Stimulated activated naive CD8-positive, alpha-beta T cell treated with anti-CD3 and anti-CD28 coated beads, Interleukin-15, Interleukin-2, amounts not matched to agents 100 ng/mL and 50 ng/mL, for 24 hours (primary cell): ENCODE results near the gene IL37.
A peak's percentile ranks its signal among the peaks of the same experiment; 100 is the strongest.

Experiments used
- H3K27ac Mint-ChIP-seq: one replicate; pipeline ENCODE4 v1.8.0; 2021; ENCODE audit warnings: mild to moderate bottlenecking, mixed read lengths
- H3K27me3 Mint-ChIP-seq: one replicate; pipeline ENCODE4 v1.8.0; 2021; ENCODE audit warnings: mixed read lengths
- H3K36me3 Mint-ChIP-seq: one replicate; pipeline ENCODE4 v1.8.0; 2021; ENCODE audit warnings: low read depth, mixed read lengths
- H3K4me1 Mint-ChIP-seq: one replicate; pipeline ENCODE4 v1.8.0; 2021; ENCODE audit warnings: low read depth, mixed read lengths
- H3K4me3 Mint-ChIP-seq: one replicate; pipeline ENCODE4 v1.8.0; 2021; ENCODE audit warnings: mild to moderate bottlenecking, mixed read lengths
- H3K9me3 Mint-ChIP-seq: one replicate; pipeline ENCODE4 v1.8.0; 2021; ENCODE audit warnings: mixed read lengths

The IL37 gene, protein sequence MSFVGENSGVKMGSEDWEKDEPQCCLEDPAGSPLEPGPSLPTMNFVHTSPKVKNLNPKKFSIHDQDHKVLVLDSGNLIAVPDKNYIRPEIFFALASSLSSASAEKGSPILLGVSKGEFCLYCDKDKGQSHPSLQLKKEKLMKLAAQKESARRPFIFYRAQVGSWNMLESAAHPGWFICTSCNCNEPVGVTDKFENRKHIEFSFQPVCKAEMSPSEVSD

DNA sequence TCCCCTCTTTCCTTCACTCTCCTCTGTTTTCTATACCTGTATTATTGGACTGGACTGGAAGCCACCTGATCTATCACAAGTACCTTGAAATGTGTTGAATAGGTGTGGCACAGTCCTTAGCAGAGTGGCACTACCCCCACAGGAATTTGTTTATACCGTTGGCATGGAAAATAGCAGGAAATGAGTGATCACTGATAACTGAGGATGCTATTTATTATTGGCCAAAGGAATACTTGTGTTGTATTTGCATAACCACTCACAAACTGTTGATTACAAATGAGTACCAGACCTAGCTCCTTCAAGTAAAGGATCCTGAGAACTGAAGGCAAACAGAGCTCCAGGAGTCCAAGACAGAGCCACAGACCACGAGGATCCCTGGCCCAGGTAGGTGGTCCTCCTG, at the start of gene IL37:
Gene IL37 (plus strand): TSS at position 301 of the 400 bp plus-strand sequence. CDS start 1,848 bp downstream, outside the sequence.
- H3K9me3 Mint-ChIP-seq, result peaks cover 4% of the 10 kb centered on the region
- H3K27me3 Mint-ChIP-seq, result no peaks in the 10 kb centered on the region
- H3K4me3 Mint-ChIP-seq, result no peak within 1 kb of the TSS
- H3K36me3 Mint-ChIP-seq, result no peaks in the 10 kb centered on the region
- H3K4me1 Mint-ChIP-seq, result peaks cover 14% of the 10 kb centered on the region
- H3K27ac Mint-ChIP-seq, result no peak within 1 kb of the TSS

GRCh38 chr2:112864072-112864471, 46.9 kb upstream of the IL37 start:
- Mint-ChIP-seq H3K4me3 (no peak overlapping the region), H3K27ac (no peak overlapping the region), H3K36me3 (peaks cover 4% of the 10 kb centered on the region), H3K9me3 (peaks cover 8% of the 10 kb centered on the region), H3K4me1 (no peaks in the 10 kb centered on the region), H3K27me3 (peaks cover 7% of the 10 kb centered on the region)

DNA sequence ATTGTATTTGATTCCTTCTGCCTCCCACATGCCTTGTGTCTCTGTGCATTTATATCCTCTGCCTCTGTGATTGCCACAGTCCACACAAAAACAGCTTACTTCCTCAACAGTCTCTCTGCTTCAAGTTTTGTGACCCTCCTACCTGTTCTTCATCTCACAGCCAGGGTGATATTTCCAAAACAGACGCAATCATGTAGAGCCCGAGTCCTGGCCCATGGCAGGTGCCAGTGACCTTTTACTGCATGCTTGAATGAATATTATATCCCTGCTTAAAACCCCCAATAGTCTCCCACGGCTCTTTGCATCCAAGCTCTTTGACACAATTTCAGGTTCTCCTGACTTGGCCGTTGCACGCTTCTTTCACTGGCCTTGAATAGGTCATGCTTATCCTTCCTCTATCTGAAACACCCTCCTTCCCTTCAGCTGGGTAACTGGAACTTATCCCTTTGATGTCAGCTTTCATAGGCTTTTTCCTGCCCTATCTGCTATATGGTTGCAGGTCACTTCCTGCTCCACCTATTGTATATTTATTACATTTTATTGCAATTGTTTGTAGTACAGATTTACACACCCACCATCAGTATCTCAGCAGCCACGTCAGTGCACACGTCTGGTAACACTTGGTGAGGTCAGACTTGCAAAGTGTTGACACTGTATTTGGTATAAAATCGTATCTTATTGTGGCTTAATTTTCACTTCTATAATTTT, 44.7 kb upstream of the IL37 start:
- H3K36me3 Mint-ChIP-seq, result no peaks in the 10 kb centered on the region
- H3K4me3 Mint-ChIP-seq, result no peak overlapping the region

GRCh38 chr2:112867701-112868631, 43.0 kb upstream of the IL37 start:
- H3K9me3 Mint-ChIP-seq, result no peaks in the 10 kb centered on the region
- no peak overlapping the region for H3K4me3 Mint-ChIP-seq
- peaks cover 37% of the 10 kb centered on the region for H3K27me3 Mint-ChIP-seq
- H3K27ac Mint-ChIP-seq, result no peak overlapping the region
- H3K36me3 Mint-ChIP-seq, result no peaks in the 10 kb centered on the region
- peaks cover 5% of the 10 kb centered on the region for H3K4me1 Mint-ChIP-seq

More for the DNA sequence above, 44.7 kb upstream of the IL37 start:
- Mint-ChIP-seq H3K27me3 (peaks cover 21% of the 10 kb centered on the region), H3K27ac (no peak overlapping the region), H3K4me1 (peaks cover 5% of the 10 kb centered on the region), H3K9me3 (no peaks in the 10 kb centered on the region)

GRCh38 chr2:112869258-112869842, 41.6 kb upstream of the IL37 start:
- H3K27ac Mint-ChIP-seq, result peak overlapping the region; percentile 10

GRCh38 chr2:112870841-112871835, 39.8 kb upstream of the IL37 start:
- Mint-ChIP-seq H3K4me1 (peaks cover 5% of the 10 kb centered on the region), H3K36me3 (no peaks in the 10 kb centered on the region), H3K9me3 (no peaks in the 10 kb centered on the region), H3K4me3 (no peak overlapping the region), H3K27me3 (peaks cover 46% of the 10 kb centered on the region), H3K27ac (no peak overlapping the region)

More at GRCh38 chr2:112869258-112869842, 41.6 kb upstream of the IL37 start:
- no peaks in the 10 kb centered on the region for H3K36me3 Mint-ChIP-seq
- H3K4me1 Mint-ChIP-seq, result peaks cover 5% of the 10 kb centered on the region
- no peak overlapping the region for H3K4me3 Mint-ChIP-seq
- H3K9me3 Mint-ChIP-seq, result no peaks in the 10 kb centered on the region
- H3K27me3 Mint-ChIP-seq, result peaks cover 37% of the 10 kb centered on the region

GRCh38 chr2:112876257-112876970, 34.6 kb upstream of the IL37 start:
- H3K27ac Mint-ChIP-seq, result no peak overlapping the region
- peaks cover 25% of the 10 kb centered on the region for H3K27me3 Mint-ChIP-seq
- H3K36me3 Mint-ChIP-seq, result no peaks in the 10 kb centered on the region
- H3K4me3 Mint-ChIP-seq, result no peak overlapping the region
- H3K4me1 Mint-ChIP-seq, result peaks cover 22% of the 10 kb centered on the region
- H3K9me3 Mint-ChIP-seq, result no peaks in the 10 kb centered on the region

- Mint-ChIP-seq H3K9me3 (no peaks in the 10 kb centered on the region), H3K27ac (no peak overlapping the region), H3K27me3 (peaks cover 19% of the 10 kb centered on the region), H3K4me1 (peaks cover 26% of the 10 kb centered on the region), H3K4me3 (no peak overlapping the region), H3K36me3 (no peaks in the 10 kb centered on the region)
Measured at GRCh38 chr2:112876971-112877361, 34.0 kb upstream of the IL37 start.

GRCh38 chr2:112877423-112877822, 33.5 kb upstream of the IL37 start:
- Mint-ChIP-seq H3K36me3 (no peaks in the 10 kb centered on the region), H3K27ac (no peak overlapping the region), H3K27me3 (peaks cover 14% of the 10 kb centered on the region), H3K9me3 (no peaks in the 10 kb centered on the region), H3K4me3 (no peak overlapping the region), H3K4me1 (peaks cover 26% of the 10 kb centered on the region)

- H3K36me3 Mint-ChIP-seq, result no peaks in the 10 kb centered on the region
- H3K27ac Mint-ChIP-seq, result peak overlapping the region; percentile 4
- H3K4me1 Mint-ChIP-seq, result peaks cover 26% of the 10 kb centered on the region
- H3K27me3 Mint-ChIP-seq, result peaks cover 8% of the 10 kb centered on the region
- H3K9me3 Mint-ChIP-seq, result no peaks in the 10 kb centered on the region
- no peak overlapping the region for H3K4me3 Mint-ChIP-seq
Measured at GRCh38 chr2:112879491-112880041, 31.4 kb upstream of the IL37 start.

DNA sequence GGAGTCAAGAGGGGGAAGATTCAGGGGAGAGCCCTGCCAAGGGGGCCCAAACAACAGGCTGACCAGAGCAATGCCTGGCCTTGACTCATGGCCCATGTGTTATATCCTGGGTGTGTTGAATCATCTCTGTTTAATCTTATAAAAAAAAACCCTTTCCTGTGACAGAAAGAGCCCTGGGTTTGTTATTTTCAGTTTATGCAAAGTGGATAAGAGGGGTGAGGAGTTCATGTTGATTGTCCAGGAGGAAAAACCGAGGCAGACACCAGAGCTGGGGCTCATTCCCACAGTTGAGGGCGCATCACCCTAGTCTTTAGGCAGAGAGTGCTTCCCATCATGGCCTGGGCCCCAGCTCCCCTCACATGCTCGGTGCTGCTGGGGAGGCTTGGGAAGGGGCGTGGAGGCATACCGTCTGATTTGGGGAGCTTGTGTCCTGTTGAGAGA, 30.9 kb upstream of the IL37 start:
- Mint-ChIP-seq H3K4me3 (no peak overlapping the region), H3K4me1 (peaks cover 29% of the 10 kb centered on the region), H3K9me3 (no peaks in the 10 kb centered on the region), H3K27ac (peak overlapping the region; percentile 30), H3K27me3 (peaks cover 3% of the 10 kb centered on the region), H3K36me3 (no peaks in the 10 kb centered on the region)

DNA sequence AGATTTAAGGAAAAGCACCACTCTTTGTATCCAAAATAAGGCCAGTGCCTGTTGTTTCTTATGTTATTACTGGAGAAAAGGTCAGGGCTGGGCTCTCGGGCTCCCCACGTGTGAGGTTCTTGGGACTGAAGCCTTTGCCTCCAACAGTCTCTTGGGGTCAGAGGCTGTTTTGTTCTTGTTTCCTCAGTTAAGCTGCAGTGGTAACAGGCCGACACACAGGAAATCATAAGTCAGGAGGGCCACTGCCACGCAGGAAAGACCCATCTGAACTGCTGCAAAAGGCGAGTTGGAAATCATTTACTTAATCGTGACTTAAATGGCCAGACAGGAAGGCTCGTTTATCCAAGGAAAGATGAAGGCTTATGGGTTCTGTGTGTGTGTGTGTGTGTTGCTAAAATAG, 30.3 kb upstream of the IL37 start:
- H3K4me1 Mint-ChIP-seq, result peaks cover 32% of the 10 kb centered on the region
- H3K4me3 Mint-ChIP-seq, result no peak overlapping the region
- H3K36me3 Mint-ChIP-seq, result no peaks in the 10 kb centered on the region
- no peaks in the 10 kb centered on the region for H3K27me3 Mint-ChIP-seq
- H3K9me3 Mint-ChIP-seq, result no peaks in the 10 kb centered on the region
- H3K27ac Mint-ChIP-seq, result peak overlapping the region; percentile 67
